Neural progenitor cell (in vitro differentiated cells): Measurements from ENCODE around the gene NELFB. TPM values are rescaled to one million over a fixed set of nuclear protein-coding genes. Genes with fewer than 3 reads are reported as not detected.

ENCODE experiments used
- DNase-seq: peaks from one replicate; pipeline ENCODE4 v3.0.0-alpha.2; 2016; ENCODE audit warnings: low spot score
- H2AFZ ChIP-seq: fragments of 200-600 bp; sonication (generic); replicated peaks from 2 replicates; pipeline ENCODE4 v1.6.1; 2016; ENCODE audit warnings: antibody characterized with exemption
- H3F3A ChIP-seq: fragments of 200-600 bp; sonication (generic); 2 replicates; pipeline ENCODE4 v1.6.1; 2016; ENCODE audit warnings: antibody characterized with exemption, low read depth
- H3K27ac ChIP-seq: fragments of 200-600 bp; sonication (generic); 2 replicates; pipeline ENCODE4 v1.5.1; 2016; ENCODE audit warnings: mild to moderate bottlenecking
- H3K27me3 ChIP-seq: fragments of 200-600 bp; sonication (generic); 2 replicates; pipeline ENCODE4 v1.6.1; 2016; ENCODE audit warnings: mild to moderate bottlenecking, moderate library complexity
- H3K36me3 ChIP-seq: fragments of 200-600 bp; sonication (generic); 2 replicates; pipeline ENCODE4 v1.5.1; 2016
- H3K4me1 ChIP-seq: fragments of 200-600 bp; sonication (generic); 2 replicates; pipeline ENCODE4 v1.6.1; 2016; ENCODE audit warnings: mixed run types
- H3K4me2 ChIP-seq: fragments of 200-600 bp; sonication (generic); 2 replicates; pipeline ENCODE4 v1.6.1; 2016
- H3K4me3 ChIP-seq: fragments of 200-600 bp; sonication (generic); 2 replicates; pipeline ENCODE4 v1.5.1; 2016
- H3K79me2 ChIP-seq: fragments of 200-600 bp; sonication (generic); 2 replicates; pipeline ENCODE4 v1.6.1; 2016; ENCODE audit warnings: low read depth
- H3K9ac ChIP-seq: fragments of 200-600 bp; sonication (generic); 2 replicates; pipeline ENCODE4 v1.6.1; 2016
- H3K9me3 ChIP-seq: fragments of 200-600 bp; sonication (generic); 2 replicates; pipeline ENCODE4 v1.5.1; 2016; ENCODE audit warnings: low read depth
- H4K20me1 ChIP-seq: fragments of 200-600 bp; sonication (generic); 2 replicates; pipeline ENCODE4 v1.6.1; 2016; ENCODE audit warnings: low read depth
- H3K27ac Mint-ChIP-seq: 3 replicates; pipeline ENCODE4 v1.8.0; 2021; ENCODE audit warnings: mixed read lengths
- H3K27me3 Mint-ChIP-seq: 2 replicates; pipeline ENCODE4 v1.8.0; 2022; ENCODE audit warnings: low read depth, mild to moderate bottlenecking, inconsistent platforms, moderate library complexity, mixed read lengths; ENCODE audit not compliant: insufficient read depth
- H3K36me3 Mint-ChIP-seq: 3 replicates; pipeline ENCODE4 v1.8.0; 2021; ENCODE audit warnings: mixed read lengths
- H3K4me1 Mint-ChIP-seq: 3 replicates; pipeline ENCODE4 v1.8.0; 2021; ENCODE audit warnings: mixed read lengths
- H3K4me3 Mint-ChIP-seq: 3 replicates; pipeline ENCODE4 v1.8.0; 2021; ENCODE audit warnings: mild to moderate bottlenecking, moderate library complexity, mixed read lengths
- H3K9me3 Mint-ChIP-seq: 3 replicates; pipeline ENCODE4 v1.8.0; 2020; ENCODE audit warnings: mixed read lengths
- EZH2 ChIP-seq: fragments of 200-600 bp; sonication (generic); IDR thresholded peaks from 2 replicates; pipeline ENCODE4 v1.6.1; 2017; ENCODE audit warnings: antibody characterized with exemption, mild to moderate bottlenecking, moderate library complexity
- EZH2phosphoT487 ChIP-seq: fragments of 200-600 bp; sonication (generic); IDR thresholded peaks from 2 replicates; pipeline ENCODE4 v1.6.1; 2017; ENCODE audit warnings: antibody characterized with exemption
- total RNA-seq: library from RNA; depleted of rRNA; stranded (reverse); fragments of >200 nt; gene quantifications from 2 replicates; pipeline ENCODE4 v1.2.3, GENCODE V29; 2015; ENCODE audit warnings: low replicate concordance
- TF ChIP-seq, protein P1 (sequence below): fragments of 200-600 bp; sonication (generic); IDR thresholded peaks from 2 replicates; pipeline ENCODE4 v1.5.1; 2017; ENCODE audit warnings: antibody characterized with exemption, mild to moderate bottlenecking

Gene NELFB
- total RNA-seq, 1 donor from 2014 or later, result 35.2 TPM

DNA sequence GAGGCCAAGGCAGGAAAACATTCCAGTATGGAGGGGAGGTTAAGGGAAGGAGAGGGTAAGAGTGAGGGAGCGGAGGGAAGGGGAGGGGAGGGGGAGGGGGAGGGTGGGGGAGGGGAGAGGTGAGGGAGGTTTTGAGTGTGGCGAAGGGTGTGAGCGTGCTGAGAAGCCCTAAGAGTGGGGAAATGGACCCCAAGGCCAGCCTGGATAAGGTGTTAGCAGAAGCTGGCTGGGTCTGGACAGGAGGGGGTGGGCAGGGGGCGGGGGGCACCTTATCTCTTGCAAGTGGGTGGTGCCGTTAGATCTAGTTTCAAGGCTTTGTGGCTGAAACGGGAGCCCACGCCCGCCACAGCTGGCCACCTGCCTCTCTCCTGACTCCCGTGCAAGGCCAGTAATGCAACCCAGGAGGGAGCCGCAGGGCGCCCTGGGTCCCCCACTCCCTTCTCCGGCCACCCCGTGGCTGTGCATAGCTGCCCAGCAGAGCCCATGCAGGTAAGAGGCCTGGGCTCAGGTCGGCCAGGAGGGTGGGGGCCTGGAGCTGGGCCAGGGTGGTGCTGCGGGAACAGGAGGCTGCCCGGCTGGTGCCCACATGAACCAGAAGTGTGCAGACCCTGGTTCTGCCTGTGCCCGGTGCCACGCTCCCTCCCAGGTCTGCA is 27.1 kb upstream of the NELFB start:
- H3K4me3 ChIP-seq, result no peak overlapping the region
- no peak overlapping the region for H2AFZ ChIP-seq
- Mint-ChIP-seq H3K27me3 (peaks cover 6% of the 10 kb centered on the region), H3K36me3 (no peaks in the 10 kb centered on the region), H3K4me1 (peaks cover 3% of the 10 kb centered on the region), H3K9me3 (no peaks in the 10 kb centered on the region), H3K27ac (no peak overlapping the region), H3K4me3 (no peak overlapping the region)
- H3K27ac ChIP-seq, result no peak overlapping the region
- H3K27me3 ChIP-seq, result peaks cover 2% of the 10 kb centered on the region
- TF ChIP-seq, protein P1, sequence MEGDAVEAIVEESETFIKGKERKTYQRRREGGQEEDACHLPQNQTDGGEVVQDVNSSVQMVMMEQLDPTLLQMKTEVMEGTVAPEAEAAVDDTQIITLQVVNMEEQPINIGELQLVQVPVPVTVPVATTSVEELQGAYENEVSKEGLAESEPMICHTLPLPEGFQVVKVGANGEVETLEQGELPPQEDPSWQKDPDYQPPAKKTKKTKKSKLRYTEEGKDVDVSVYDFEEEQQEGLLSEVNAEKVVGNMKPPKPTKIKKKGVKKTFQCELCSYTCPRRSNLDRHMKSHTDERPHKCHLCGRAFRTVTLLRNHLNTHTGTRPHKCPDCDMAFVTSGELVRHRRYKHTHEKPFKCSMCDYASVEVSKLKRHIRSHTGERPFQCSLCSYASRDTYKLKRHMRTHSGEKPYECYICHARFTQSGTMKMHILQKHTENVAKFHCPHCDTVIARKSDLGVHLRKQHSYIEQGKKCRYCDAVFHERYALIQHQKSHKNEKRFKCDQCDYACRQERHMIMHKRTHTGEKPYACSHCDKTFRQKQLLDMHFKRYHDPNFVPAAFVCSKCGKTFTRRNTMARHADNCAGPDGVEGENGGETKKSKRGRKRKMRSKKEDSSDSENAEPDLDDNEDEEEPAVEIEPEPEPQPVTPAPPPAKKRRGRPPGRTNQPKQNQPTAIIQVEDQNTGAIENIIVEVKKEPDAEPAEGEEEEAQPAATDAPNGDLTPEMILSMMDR, result no peak
- TF ChIP-seq EZH2phosphoT487 (no peak), EZH2 (no peak)
- DNase-seq, result no peak
- H3K36me3 ChIP-seq, result no peaks in the 10 kb centered on the region
- H3K9me3 ChIP-seq, result no peaks in the 10 kb centered on the region
- no peak overlapping the region for H3K4me2 ChIP-seq
- peaks cover 1% of the 10 kb centered on the region for H3K4me1 ChIP-seq
- no peak overlapping the region for H3K9ac ChIP-seq
- no peaks in the 10 kb centered on the region for H4K20me1 ChIP-seq
- no peaks in the 10 kb centered on the region for H3K79me2 ChIP-seq
- H3F3A ChIP-seq, result peaks cover 5% of the 10 kb centered on the region

DNA sequence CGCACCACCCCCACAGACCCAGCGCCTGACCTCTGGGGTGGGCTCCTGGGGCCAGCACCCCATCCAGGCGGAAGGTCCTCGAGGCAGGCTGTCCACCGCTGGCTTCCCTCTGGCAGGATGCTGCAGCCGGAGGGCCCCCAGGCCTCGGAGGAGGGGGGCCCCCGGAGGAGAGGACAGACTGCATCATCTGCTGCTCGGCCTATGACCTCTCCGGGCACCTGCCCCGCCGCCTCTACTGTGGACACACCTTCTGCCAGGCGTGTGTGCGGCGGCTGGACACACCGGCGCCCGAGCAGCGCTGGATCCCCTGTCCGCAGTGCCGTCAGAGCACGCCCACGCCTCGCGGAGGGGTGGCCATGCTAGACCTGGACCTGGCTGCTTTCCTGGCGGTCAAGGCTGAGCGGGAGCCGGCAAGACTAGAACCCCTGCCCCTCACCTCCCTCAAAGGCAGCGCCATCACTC is 26.6 kb upstream of the NELFB start:
- H3K4me1 Mint-ChIP-seq, result peaks cover 3% of the 10 kb centered on the region
- Histone ChIP-seq H3K9ac (no peak overlapping the region), H3K27me3 (no peaks in the 10 kb centered on the region), H3K27ac (no peak overlapping the region), H3F3A (no peaks in the 10 kb centered on the region), H3K36me3 (no peaks in the 10 kb centered on the region), H3K4me3 (no peak overlapping the region), H3K4me1 (no peaks in the 10 kb centered on the region), H3K79me2 (no peaks in the 10 kb centered on the region), H4K20me1 (no peaks in the 10 kb centered on the region), H3K9me3 (no peaks in the 10 kb centered on the region), H2AFZ (no peak overlapping the region), H3K4me2 (no peak overlapping the region)
- H3K27ac Mint-ChIP-seq, result no peak overlapping the region
- DNase-seq, result no peak
- H3K27me3 Mint-ChIP-seq, result peaks cover 6% of the 10 kb centered on the region
- H3K36me3 Mint-ChIP-seq, result no peaks in the 10 kb centered on the region
- H3K4me3 Mint-ChIP-seq, result no peak overlapping the region
- TF ChIP-seq EZH2, result no peak
- TF ChIP-seq EZH2phosphoT487, result no peak
- TF ChIP-seq, protein P1, result no peak
- no peaks in the 10 kb centered on the region for H3K9me3 Mint-ChIP-seq

DNA sequence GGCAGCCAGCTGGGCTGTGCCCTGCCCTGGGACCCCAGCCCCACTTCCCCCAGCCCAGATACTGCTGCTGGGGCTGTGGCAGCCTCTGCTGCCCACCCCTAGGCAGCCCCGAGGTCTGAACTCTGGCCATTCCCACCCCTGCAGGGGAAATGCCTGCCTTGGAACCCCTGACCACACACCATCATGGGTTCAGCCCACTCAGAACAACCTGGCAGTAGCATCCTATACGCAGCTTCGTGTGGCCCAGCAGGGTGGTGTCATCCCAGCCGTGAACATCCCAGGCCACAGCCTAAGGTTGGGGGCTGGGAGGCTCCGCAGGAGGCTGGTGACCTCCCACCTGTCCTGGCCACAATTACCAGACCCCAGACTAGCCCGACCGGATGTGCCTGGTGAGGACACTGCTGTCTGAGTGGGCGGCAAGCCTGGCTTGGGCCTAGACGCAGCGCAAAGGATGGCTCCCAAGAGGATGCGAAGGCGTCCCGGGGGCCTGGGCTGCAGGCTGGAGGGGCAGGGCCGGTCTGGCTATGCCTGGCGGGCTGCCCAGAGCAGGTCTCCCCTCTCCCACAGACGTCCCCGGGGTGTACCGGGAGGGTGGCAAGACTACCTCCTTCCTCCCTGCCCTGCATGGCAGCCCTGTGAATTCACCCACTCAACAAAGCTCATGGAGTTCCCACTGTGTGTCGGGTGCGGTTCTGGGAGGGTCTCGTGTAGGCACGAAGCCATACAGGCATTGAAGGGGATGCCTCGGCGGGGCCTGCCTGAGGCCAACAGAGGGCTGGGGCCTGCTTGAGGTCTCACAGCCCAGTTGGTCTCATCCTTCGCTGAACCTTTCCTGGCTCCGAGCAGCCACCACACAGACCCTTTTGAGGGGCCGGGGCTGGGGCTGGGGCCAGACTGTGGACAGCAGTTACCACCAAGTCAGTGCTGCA is 25.9 kb upstream of the NELFB start:
- Histone ChIP-seq H4K20me1 (no peaks in the 10 kb centered on the region), H3K4me3 (no peak overlapping the region), H3K27me3 (no peaks in the 10 kb centered on the region), H3K4me1 (no peaks in the 10 kb centered on the region), H3K9ac (no peak overlapping the region), H3K4me2 (no peak overlapping the region), H3F3A (no peaks in the 10 kb centered on the region), H3K36me3 (no peaks in the 10 kb centered on the region), H2AFZ (no peak overlapping the region), H3K79me2 (no peaks in the 10 kb centered on the region), H3K27ac (no peak overlapping the region), H3K9me3 (no peaks in the 10 kb centered on the region)
- DNase-seq, result no peak
- H3K4me3 Mint-ChIP-seq, result no peak overlapping the region
- no peaks in the 10 kb centered on the region for H3K9me3 Mint-ChIP-seq
- H3K4me1 Mint-ChIP-seq, result peaks cover 3% of the 10 kb centered on the region
- no peak overlapping the region for H3K27ac Mint-ChIP-seq
- H3K27me3 Mint-ChIP-seq, result peaks cover 4% of the 10 kb centered on the region
- no peaks in the 10 kb centered on the region for H3K36me3 Mint-ChIP-seq
- no peak for TF ChIP-seq EZH2
- TF ChIP-seq EZH2phosphoT487, result no peak
- TF ChIP-seq, protein P1, result no peak
